GM23248 (cell line): ENCODE data around the gene ZBTB8A. TPM values are rescaled to one million over a fixed set of nuclear protein-coding genes. Genes with fewer than 3 reads are reported as not detected.

Experiments used
- DNase-seq: peaks from one replicate; pipeline ENCODE4 v3.0.0-alpha.2; 2015
- H2AFZ ChIP-seq: fragments of 200-600 bp; sonication (generic); 2 replicates; pipeline ENCODE4 v1.6.1; 2016; ENCODE audit warnings: antibody characterized with exemption
- H3F3A ChIP-seq: fragments of 200-600 bp; sonication (generic); 2 replicates; pipeline ENCODE4 v1.6.1; 2016; ENCODE audit warnings: mild to moderate bottlenecking, antibody characterized with exemption, mixed run types; ENCODE audit not compliant: insufficient read depth
- H3K27ac ChIP-seq: fragments of 200-600 bp; sonication (generic); 2 replicates; pipeline ENCODE4 v1.5.1; 2016; ENCODE audit warnings: mild to moderate bottlenecking
- H3K27me3 ChIP-seq: fragments of 200-600 bp; sonication (generic); replicated peaks from 2 replicates; pipeline ENCODE4 v1.6.1; 2016; ENCODE audit warnings: mild to moderate bottlenecking; ENCODE audit not compliant: insufficient read depth
- H3K36me3 ChIP-seq: fragments of 200-600 bp; sonication (generic); 2 replicates; pipeline ENCODE4 v1.6.1; 2016; ENCODE audit warnings: low read depth, mild to moderate bottlenecking
- H3K4me1 ChIP-seq: fragments of 200-600 bp; sonication (generic); 2 replicates; pipeline ENCODE4 v1.6.1; 2016; ENCODE audit warnings: mild to moderate bottlenecking; ENCODE audit not compliant: insufficient read depth
- H3K4me2 ChIP-seq: fragments of 200-600 bp; sonication (generic); one replicate; pipeline ENCODE4 v1.6.1; 2016; ENCODE audit warnings: mild to moderate bottlenecking; ENCODE audit not compliant: unreplicated experiment
- H3K4me3 ChIP-seq: fragments of 200-600 bp; sonication (generic); 2 replicates; pipeline ENCODE4 v1.5.1; 2016; ENCODE audit warnings: mild to moderate bottlenecking
- H3K79me2 ChIP-seq: fragments of 200-600 bp; sonication (generic); 2 replicates; pipeline ENCODE4 v1.6.1; 2016; ENCODE audit warnings: mild to moderate bottlenecking; ENCODE audit not compliant: insufficient read depth
- H3K9ac ChIP-seq: fragments of 200-600 bp; sonication (generic); 2 replicates; pipeline ENCODE4 v1.6.1; 2016; ENCODE audit warnings: mild to moderate bottlenecking
- H3K9me2 ChIP-seq: fragments of 200-600 bp; sonication (generic); 2 replicates; pipeline ENCODE4 v1.6.1; 2016; ENCODE audit warnings: mixed run types, mild to moderate bottlenecking, moderate library complexity; ENCODE audit not compliant: insufficient read depth
- H3K9me3 ChIP-seq: fragments of 200-600 bp; sonication (generic); one replicate; pipeline ENCODE4 v1.6.1; 2017; ENCODE audit warnings: low read depth
- H4K20me1 ChIP-seq: fragments of 200-600 bp; sonication (generic); 2 replicates; pipeline ENCODE4 v1.6.0; 2016; ENCODE audit not compliant: insufficient read depth
- EZH2 ChIP-seq: fragments of 200-600 bp; sonication (generic); IDR thresholded peaks from 2 replicates; pipeline ENCODE4 v1.6.1; 2018; ENCODE audit warnings: antibody characterized with exemption, mild to moderate bottlenecking; ENCODE audit not compliant: insufficient read depth, poor library complexity, severe bottlenecking
- EZH2phosphoT487 ChIP-seq: fragments of 200-600 bp; sonication (generic); IDR thresholded peaks from 2 replicates; pipeline ENCODE4 v1.6.1; 2018; ENCODE audit warnings: antibody characterized with exemption, moderate library complexity, mild to moderate bottlenecking, low read depth; ENCODE audit not compliant: insufficient read depth
- WGBS, 2 experiments: methylation state at CpG; one replicate each; pipeline ENCODE4 v1.1.6; 2015 to 2017; ENCODE audit warnings: low lambda C conversion rate in 2 of 2, low coverage in 1 of 2; ENCODE audit errors: missing lambda C conversion rate in 2 of 2; 5-methylcytosine and 5-hydroxymethylcytosine counted together
- in situ Hi-C: fragments of 300-500 bp; cut with MboI; formaldehyde crosslinking; loops from 2 replicates; pipeline ENCODE4 v1.15.0; 2020
- polyA plus RNA-seq: library from polyadenylated mRNA; unstranded; fragments of >200 nt; fragmentation: Nextera tagmentation; extraction: Ambion mirVana; gene quantifications from 2 replicates; pipeline ENCODE4 v1.2.1, GENCODE V29; 2016
- total RNA-seq: library from RNA; depleted of rRNA; stranded (reverse); fragments of >200 nt; shearing (Covaris generic); gene quantifications from 2 replicates; pipeline ENCODE4 v1.2.3, GENCODE V29; 2014

The ZBTB8A gene
- total and polyA plus RNA-seq, 2 experiments from 2014 or later = 5.6 to 8.5 TPM

GRCh38 chr1:32605711-32606424, 66.6 kb downstream of the ZBTB8A start:
- Histone ChIP-seq H3K4me1 (no peaks in the 10 kb centered on the region), H3K27ac (no peak overlapping the region), H3K4me3 (no peak overlapping the region), H3K9me3 (no peaks in the 10 kb centered on the region), H2AFZ (no peak overlapping the region), H4K20me1 (no peaks in the 10 kb centered on the region), H3K9ac (no peak overlapping the region), H3K36me3 (no peaks in the 10 kb centered on the region; the same call in 1 of the 2 replicates), H3K4me2 (no peak overlapping the region), H3K79me2 (no peaks in the 10 kb centered on the region), H3K9me2 (no peaks in the 10 kb centered on the region), H3F3A (peaks cover 8% of the 10 kb centered on the region; the same call in 1 of the 2 replicates), H3K27me3 (no peaks in the 10 kb centered on the region)
- in situ Hi-C loops = no loop called here
- no peak for DNase-seq
- WGBS, 2 experiments = 90 to 95% methylated on average over 15 to 17 of the region's 17 CpGs
- no peak for TF ChIP-seq EZH2phosphoT487
- TF ChIP-seq EZH2 = no peak

GRCh38 chr1:32606565-32607371, 67.5 kb downstream of the ZBTB8A start:
- H3K9me3 ChIP-seq = no peaks in the 10 kb centered on the region
- no peaks in the 10 kb centered on the region for H3K36me3 ChIP-seq
- H3K4me2 ChIP-seq = no peak overlapping the region
- no peak overlapping the region for H2AFZ ChIP-seq
- no peak for DNase-seq
- no peak overlapping the region for H3K9ac ChIP-seq
- TF ChIP-seq EZH2phosphoT487 (no peak), EZH2 (no peak)
- 88 to 89% methylated on average over 11 of the region's 11 CpGs for WGBS, 2 experiments
- H3K4me3 ChIP-seq = no peak overlapping the region
- H3F3A ChIP-seq = peaks cover 8% of the 10 kb centered on the region; the same call in 1 of the 2 replicates
- no peaks in the 10 kb centered on the region for H3K27me3 ChIP-seq
- no peaks in the 10 kb centered on the region for H3K79me2 ChIP-seq
- no peaks in the 10 kb centered on the region for H3K4me1 ChIP-seq
- no peaks in the 10 kb centered on the region for H4K20me1 ChIP-seq
- no peak overlapping the region for H3K27ac ChIP-seq
- in situ Hi-C loops = no loop called here
- no peaks in the 10 kb centered on the region for H3K9me2 ChIP-seq

GRCh38 chr1:32609180-32609579, 70.0 kb downstream of the ZBTB8A start:
- no peak for DNase-seq
- no peaks in the 10 kb centered on the region for H3K27me3 ChIP-seq
- no peaks in the 10 kb centered on the region for H3K79me2 ChIP-seq
- in situ Hi-C loops = no loop called here
- H3K9me2 ChIP-seq = no peaks in the 10 kb centered on the region
- H4K20me1 ChIP-seq = no peaks in the 10 kb centered on the region
- H3K4me1 ChIP-seq = no peaks in the 10 kb centered on the region
- H3K4me2 ChIP-seq = no peak overlapping the region
- no peaks in the 10 kb centered on the region for H3K9me3 ChIP-seq
- TF ChIP-seq EZH2phosphoT487 (no peak), EZH2 (no peak)
- no peak overlapping the region for H3K9ac ChIP-seq
- peaks cover 12% of the 10 kb centered on the region; the same call in 1 of the 2 replicates for H3F3A ChIP-seq
- H2AFZ ChIP-seq = no peak overlapping the region
- no peaks in the 10 kb centered on the region for H3K36me3 ChIP-seq
- WGBS, 2 experiments = 73 to 83% methylated on average over 4 of the region's 4 CpGs
- H3K4me3 ChIP-seq = no peak overlapping the region
- no peak overlapping the region for H3K27ac ChIP-seq

- no peak for TF ChIP-seq EZH2
- TF ChIP-seq EZH2phosphoT487 = no peak
These were observed 72.6 kb downstream of the ZBTB8A start for GRCh38 chr1:32611859-32612188.

More at GRCh38 chr1:32611859-32612188, 72.6 kb downstream of the ZBTB8A start:
- H3K9me2 ChIP-seq = no peaks in the 10 kb centered on the region
- DNase-seq = no peak
- no peaks in the 10 kb centered on the region for H4K20me1 ChIP-seq
- H3K4me1 ChIP-seq = no peaks in the 10 kb centered on the region
- H3K79me2 ChIP-seq = no peaks in the 10 kb centered on the region
- H3K4me2 ChIP-seq = peak overlapping the region; percentile 84
- WGBS, 2 experiments = 18 to 29% methylated on average over 12 of the region's 12 CpGs
- H3K4me3 ChIP-seq = peak overlapping the region; percentile 76
- H3K27me3 ChIP-seq = no peaks in the 10 kb centered on the region
- H3K27ac ChIP-seq = no peak overlapping the region
- H3F3A ChIP-seq = peaks cover 12% of the 10 kb centered on the region; the same call in 1 of the 2 replicates
- H3K36me3 ChIP-seq = no peaks in the 10 kb centered on the region
- in situ Hi-C loops = no loop called here
- H3K9ac ChIP-seq = peak overlapping the region; percentile 78
- no peaks in the 10 kb centered on the region for H3K9me3 ChIP-seq
- H2AFZ ChIP-seq = peak overlapping the region; percentile 92
